GM18499 (cell line): ENCODE results near the gene PEF1.

ENCODE experiments used
- ATAC-seq: cut with Tn5 transposase; IDR thresholded peaks from one replicate; pipeline ENCODE4 v1.9.1; 2021; ENCODE audit warnings: moderate number of reproducible peaks; ENCODE audit not compliant: insufficient read depth, unreplicated experiment

PEF1 gene

GRCh38 chr1:31671561-31672201 lies 27.0 kb upstream of the PEF1 start:
- ATAC-seq: no peak

DNA sequence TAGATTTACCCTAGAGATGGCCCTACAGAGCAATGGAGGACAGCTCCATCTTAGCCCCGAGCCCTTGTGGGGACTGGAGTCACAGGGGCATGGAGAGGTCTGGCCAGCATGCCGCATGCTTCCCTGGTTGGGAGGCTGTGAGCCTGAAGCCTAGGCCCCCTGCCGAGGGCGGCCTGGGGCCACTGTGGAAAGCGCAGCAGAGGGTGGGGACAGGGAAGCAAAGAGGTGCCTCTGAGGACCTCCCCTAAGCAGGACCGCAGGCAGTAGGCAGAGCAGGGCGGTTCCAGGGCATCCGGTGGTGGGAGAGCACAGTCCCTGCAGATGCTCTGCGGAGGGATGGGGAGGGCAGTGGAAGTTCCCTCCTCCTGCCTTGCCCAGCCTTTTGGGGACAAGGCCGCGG lies 26.5 kb upstream of the PEF1 start:
- ATAC-seq: no peak

DNA sequence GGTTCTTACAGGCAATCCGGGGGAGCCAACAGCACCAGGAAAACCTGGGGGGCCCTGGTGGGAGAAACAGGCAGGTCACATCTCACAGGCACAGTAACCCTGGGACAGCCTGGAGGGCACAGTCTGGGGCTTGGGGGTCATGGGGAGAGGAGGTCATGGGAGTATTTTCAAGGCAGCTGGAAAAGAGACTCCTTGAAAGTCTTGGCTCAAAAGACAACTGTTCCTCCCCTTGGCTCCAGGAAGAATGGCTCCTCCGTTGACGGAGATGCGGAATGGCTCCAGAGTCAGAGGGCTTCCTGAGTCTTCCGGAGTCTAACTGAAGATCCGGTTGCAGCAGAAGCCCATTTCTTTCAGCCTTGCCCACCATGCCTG lies 25.9 kb upstream of the PEF1 start:
- no peak for ATAC-seq

DNA sequence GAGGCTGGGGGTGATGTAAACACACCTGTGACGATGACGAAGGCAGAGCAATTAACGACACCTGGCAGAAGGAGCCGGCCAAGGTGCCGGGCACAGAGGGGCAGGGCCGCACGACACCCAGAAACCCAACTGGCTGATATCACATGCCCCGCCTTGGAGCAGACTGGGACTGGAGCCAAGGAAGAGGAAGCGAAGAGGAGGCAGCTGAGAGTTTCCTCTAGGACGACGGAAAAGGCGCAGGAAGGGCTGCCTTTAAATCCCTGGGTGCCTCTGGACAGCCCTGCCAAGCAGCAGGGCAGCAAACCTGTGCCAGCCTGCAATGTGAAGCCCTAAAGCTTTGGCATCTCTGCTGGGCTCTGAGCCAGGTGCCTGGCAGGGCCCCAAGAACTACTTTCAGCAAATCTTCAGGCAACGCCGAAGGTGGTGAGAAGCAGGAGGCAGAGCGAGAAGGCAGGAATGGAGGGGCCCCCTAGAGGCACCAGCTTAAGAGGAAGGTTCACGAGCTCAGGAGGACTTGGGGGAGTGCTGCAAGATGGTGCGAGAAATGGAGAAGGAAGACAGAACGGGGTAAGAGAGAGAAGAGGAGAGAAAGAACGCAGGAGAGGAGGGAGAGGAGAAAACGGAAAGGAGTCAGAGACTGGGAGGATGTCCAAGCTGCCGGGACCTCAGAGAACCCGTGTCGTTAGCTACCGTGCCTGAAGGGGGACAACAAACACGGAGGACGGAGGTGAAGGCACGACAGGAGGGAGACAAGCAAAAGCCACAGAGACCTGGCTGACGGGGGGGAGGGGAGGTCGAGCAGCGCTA lies 25.3 kb upstream of the PEF1 start:
- ATAC-seq: no peak

DNA sequence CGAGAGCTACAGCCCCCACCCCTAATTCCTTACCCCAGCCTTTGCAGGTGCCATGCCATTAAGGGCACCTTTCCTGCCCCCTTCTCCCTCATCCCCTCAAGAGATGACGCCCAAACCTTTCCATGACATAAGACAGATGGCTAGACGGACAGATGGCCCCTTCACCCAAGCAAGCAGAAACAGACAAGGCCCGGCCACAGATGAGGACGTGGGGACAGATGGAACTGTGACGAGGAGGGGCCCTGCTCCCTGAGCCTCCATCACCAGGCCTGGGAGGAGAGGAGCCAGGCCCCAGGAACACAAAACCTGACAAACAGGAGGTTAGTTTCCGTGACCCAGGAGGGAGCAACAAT lies 24.7 kb upstream of the PEF1 start:
- no peak for ATAC-seq

DNA sequence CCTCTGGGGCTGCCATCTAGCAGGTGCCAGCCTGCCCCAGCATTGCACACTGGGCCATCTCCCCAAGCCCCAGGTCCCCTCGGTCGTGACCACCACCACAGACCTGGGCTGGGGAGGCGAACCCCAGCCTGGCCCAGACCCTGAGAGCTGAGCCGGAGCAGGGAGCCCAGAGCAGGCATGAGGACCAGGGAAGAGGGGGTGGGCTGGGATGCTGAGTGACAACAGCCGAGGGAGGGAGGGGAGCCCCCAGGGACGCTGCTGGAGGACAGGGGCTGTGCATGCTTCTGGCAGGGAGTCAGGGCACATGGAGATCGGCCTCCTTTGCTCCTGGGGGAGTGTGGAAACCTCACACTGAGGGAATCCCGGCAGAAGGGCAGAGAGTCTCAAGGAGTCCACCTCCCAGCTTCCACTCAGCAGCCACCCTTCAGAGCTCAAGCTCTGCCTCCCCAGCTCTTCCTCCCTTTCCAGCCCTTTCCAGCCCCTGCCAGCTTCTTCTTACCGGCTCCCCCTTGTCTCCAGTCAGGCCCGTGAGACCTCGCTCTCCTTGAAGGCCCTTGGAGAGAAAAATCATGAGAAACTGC lies 23.7 kb upstream of the PEF1 start:
- ATAC-seq: no peak

GRCh38 chr1:31667065-31667785 lies 22.5 kb upstream of the PEF1 start:
- ATAC-seq: no peak

GRCh38 chr1:31666263-31666963 lies 21.7 kb upstream of the PEF1 start:
- no peak for ATAC-seq

DNA sequence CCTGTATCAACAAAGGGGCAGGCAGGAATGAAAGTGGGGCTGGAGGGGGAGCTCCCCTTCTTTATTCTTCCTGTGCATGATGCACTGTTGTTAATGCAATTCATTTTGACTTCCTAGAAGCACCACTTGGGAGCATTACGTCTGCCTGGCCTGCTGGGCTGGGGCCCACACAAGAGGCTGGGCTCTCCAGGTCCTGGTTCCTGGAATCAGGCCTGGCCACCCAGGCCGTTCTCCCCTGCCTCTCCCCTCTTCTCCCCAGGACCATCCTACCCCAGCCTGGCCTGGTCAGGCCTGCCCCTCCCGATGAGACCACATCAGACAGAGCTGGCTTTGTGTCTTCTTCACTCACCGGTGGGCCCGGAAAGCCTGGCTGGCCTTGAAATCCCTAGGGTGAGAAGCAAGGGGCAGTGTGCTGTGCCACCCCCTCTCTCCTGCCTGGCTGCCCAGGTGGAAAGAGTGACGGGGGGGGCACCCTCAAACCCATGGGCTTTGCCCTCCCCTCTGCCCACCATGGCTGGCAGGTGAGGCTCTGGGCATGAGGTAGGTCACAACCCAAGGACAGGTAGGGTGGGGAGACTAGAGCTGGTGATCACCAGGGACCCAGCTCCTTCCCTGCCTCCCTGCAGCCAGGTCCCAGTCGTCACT lies 20.7 kb upstream of the PEF1 start:
- ATAC-seq: no peak

GRCh38 chr1:31664528-31664927 lies 19.9 kb upstream of the PEF1 start:
- no peak for ATAC-seq

DNA sequence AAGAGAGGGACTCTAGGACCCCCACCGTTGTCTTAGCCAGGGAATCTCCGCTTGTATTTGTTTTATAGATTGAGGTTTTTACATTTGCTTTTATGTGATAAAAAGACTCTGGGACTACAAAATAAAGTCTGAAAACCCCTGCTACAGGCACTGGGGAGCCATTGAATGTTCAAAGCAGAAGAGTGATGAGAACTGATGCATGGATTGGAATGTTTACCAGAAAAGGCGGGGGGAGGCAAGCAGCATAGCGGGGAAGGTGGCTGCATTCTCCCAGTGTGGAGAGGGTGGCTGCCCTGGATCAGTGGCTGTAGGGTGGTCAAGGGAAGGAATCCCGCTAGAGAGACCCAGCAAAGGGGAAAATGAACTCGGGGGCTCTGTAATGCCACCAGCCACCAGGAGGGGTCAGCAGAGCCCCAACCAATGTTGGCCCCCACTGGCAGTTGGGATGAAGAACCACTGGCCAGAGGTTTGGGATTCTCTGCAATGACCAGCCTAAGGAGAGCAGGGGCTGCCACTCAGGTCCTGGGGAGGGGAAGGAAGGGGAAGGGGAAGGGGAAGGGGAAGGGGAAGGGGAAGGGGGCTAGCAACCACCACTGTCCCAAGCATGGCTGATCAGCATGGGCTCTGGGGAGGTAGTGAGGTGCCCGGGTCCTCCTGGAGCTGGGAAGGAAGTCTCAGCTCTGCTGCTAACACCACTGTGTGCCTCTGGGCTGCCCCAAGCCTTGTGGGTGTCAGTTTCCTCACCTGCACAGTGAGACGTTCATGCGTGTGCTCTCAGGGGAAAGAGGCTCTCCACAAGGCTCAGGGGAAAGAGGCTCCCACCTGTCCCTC lies 19.2 kb upstream of the PEF1 start:
- no peak for ATAC-seq

DNA sequence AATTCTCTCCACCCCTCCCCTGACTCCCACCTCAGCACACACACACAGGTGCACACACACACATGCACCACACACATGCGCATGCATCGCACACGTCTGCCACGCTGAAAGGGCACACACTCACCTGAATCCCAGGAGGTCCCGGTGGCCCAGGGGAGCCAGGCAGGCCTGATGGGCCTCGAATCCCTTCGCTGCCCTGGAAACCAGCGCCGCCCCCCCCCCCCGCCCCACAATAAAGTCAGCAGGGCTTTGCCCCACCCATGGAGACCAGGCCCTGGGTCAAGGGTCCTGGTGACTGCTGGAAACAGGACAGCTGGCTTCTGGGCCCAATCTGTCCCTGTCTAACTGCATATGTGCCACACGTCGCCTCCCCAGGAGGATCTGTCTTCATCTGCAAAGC lies 17.8 kb upstream of the PEF1 start:
- ATAC-seq: no peak

DNA sequence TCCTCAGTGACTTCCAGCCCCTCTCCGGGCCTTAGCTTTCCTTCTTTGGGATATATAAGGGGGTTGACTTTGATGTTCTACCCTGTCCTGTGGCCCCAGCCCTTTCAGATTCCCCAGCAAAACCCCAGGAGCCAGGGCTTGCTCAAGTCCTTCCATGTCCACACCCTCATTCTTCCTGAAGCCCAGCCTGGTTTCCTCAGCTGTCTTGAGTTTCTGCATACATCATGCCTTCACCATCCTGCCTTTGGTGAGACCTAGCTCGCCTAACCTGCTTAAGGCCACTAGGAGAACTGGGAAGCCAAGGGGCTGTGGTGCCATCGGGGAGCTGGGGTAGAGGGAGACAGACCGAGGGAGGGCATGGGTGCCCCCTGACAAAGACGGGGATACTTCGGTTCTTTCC lies 17.2 kb upstream of the PEF1 start:
- ATAC-seq: no peak

DNA sequence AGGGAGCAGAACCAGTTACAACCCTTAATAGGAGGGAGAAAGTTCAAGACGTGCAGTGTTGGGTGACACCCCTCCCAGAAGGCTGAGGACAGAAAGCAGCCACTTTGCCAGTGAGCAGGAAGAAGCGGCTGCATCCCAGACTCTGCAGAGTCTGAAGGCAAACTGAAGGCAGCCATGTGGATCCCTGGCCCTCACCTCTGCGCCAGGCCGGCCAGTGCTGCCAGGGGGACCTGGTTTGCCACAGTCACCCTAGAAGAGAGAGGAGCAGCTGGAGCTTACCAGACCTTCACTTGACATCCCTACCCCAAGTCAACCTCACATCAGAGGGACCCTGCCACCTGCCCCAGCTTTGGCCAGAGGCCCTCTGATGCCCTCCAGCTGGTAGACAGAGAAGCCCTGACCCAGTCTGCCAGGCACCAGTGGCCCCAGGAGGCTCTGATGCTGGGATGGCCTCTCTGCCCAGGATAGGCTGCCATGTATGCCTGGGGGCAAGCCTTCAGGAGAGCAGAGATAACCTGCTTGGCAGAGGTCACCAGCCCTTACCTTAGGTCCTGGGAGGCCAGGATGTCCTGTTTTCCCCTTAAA lies 16.3 kb upstream of the PEF1 start:
- ATAC-seq: no peak

DNA sequence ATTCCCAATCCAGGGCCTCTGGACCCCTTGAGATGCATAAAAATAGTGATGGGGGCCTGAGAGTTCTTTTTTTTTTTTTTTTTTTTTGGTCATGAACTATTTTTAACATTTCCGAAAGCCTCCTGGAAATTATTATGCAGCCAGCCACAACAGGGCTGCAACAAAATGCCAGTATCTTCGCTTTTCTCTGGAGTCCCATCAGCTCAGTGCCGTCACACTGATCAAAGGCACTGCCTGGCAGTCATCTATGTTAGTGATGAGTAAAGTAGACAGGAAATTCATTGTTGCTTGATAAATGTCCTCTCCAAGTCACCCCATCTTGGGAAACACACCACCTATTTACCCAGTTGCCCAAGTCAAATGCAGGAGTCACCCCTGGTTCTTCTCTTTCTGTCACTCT lies 15.2 kb upstream of the PEF1 start:
- ATAC-seq: no peak

GRCh38 chr1:31658721-31659120 lies 14.0 kb upstream of the PEF1 start:
- no peak for ATAC-seq

GRCh38 chr1:31657972-31658510 lies 13.4 kb upstream of the PEF1 start:
- ATAC-seq: no peak

DNA sequence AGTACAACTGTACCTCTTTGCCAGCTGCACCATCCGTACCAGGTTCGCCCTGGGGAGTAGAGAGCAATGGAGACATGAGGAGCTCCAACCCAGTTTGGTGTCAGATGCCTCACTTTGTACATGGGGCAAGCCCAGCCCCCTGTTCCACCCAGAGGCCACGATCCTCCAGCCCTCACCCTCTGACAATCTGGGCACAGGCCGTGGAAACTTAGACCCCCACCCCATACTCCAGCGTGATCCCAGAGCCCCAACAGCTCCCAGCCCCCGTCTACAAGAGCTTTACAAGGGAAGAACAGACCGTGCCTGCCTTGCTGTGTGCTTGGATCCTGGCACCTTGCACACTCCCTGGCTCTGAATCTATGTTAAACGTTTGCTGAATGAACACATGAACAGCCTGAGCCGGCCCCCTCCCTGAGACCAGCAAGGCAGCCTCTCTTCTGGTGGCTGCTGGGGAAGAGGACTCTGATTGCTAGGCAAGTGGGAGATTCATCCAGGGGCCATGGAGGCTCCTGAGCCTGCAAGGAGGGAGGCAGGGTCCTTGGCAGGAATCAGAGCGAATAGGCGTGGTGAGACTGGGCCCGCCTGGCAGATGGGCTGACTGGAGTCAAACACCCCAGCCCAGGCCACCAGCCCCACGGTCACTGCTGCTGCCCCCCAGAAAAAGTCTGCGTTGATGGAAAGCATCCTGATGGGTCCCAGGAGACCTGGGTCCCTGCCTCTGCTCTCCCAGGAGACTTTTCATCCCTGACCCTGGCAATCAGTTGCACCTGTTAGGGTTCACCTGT lies 12.5 kb upstream of the PEF1 start:
- ATAC-seq: no peak
